HepG2 (cell line): ENCODE measurements around the gene TAS1R3. TPM values are rescaled to one million over a fixed set of nuclear protein-coding genes. Genes with fewer than 3 reads are reported as not detected.

Experiments used
- HBP1 ChIP-seq: IDR thresholded peaks from 2 replicates; pipeline ENCODE4 v1.6.1; 2016; ENCODE audit warnings: low read depth, control low read depth
- HIVEP1 ChIP-seq: sonication (generic); formaldehyde crosslinking; IDR thresholded peaks from 2 replicates; pipeline ENCODE4 v1.4.0; 2020; ENCODE audit warnings: mild to moderate bottlenecking, missing genetic modification reagents
- NBN ChIP-seq: fragments of 450-650 bp; conservative IDR thresholded peaks from 2 replicates; pipeline ENCODE4 v1.6.1; 2017
- PAXIP1 ChIP-seq: sonication (generic); formaldehyde crosslinking; conservative IDR thresholded peaks from 2 replicates; pipeline ENCODE4 v1.4.0; 2020; ENCODE audit warnings: mild to moderate bottlenecking, missing genetic modification reagents, moderate library complexity
- STAT6 ChIP-seq: sonication (generic); formaldehyde crosslinking; IDR thresholded peaks from 2 replicates; pipeline ENCODE4 v1.4.0; 2020; ENCODE audit warnings: missing genetic modification reagents, mild to moderate bottlenecking, borderline replicate concordance
- ZNF224 ChIP-seq: sonication (generic); formaldehyde crosslinking; IDR thresholded peaks from 2 replicates; pipeline ENCODE4 v1.5.0; 2020; ENCODE audit warnings: mild to moderate bottlenecking, missing genetic modification reagents
- ZNF318 ChIP-seq: sonication (generic); formaldehyde crosslinking; IDR thresholded peaks from 2 replicates; pipeline ENCODE4 v1.4.0; 2020; ENCODE audit warnings: mild to moderate bottlenecking, missing genetic modification reagents
- ZNF430 ChIP-seq: sonication (generic); formaldehyde crosslinking; IDR thresholded peaks from 2 replicates; pipeline ENCODE4 v1.9.0; 2021; ENCODE audit warnings: mild to moderate bottlenecking, missing genetic modification reagents
- ZNF720 ChIP-seq: sonication (generic); formaldehyde crosslinking; IDR thresholded peaks from 2 replicates; pipeline ENCODE4 v1.4.0; 2020; ENCODE audit warnings: missing genetic modification reagents
- polyA plus RNA-seq, 8 experiments: library from polyadenylated mRNA; depleted of rRNA in 3 of 8; stranded (reverse) in 7 of 8; unstranded in 1 of 8; fragments of >200 nt; fragmentation: Illumina TruSeq in 4 of 8; extraction: Trizol in 4 of 8; gene quantifications; 2 replicates each; pipeline versions ENCODE4 v1.2.1 to v1.2.3, GENCODE V29; 2011 to 2016; ENCODE audit warnings: low read depth in 4 of 8, missing spikeins in 1 of 8, mixed read lengths in 1 of 8; ENCODE audit not compliant: insufficient read depth in 1 of 8
- total RNA-seq, 5 experiments: library from RNA; depleted of rRNA; stranded (reverse); fragments of >200 nt; fragmentation: Illumina TruSeq; extraction: Trizol; gene quantifications; 2 replicates each; pipeline ENCODE4 v1.2.3, GENCODE V29; 2016; ENCODE audit warnings: low read depth in 1 of 5

TAS1R3 gene
- total and polyA plus RNA-seq, 2 of the 13 experiments (the other 11 are each of a cell fraction or from before 2014, with no cell fraction given), result 0.13 to 0.15 TPM

GRCh38 chr1:1307923-1308755 lies 22.9 kb upstream of the TAS1R3 start, which contains the start of the genes ACAP3 and PUSL1 (continued):
- TF ChIP-seq HBP1 (CRISPR knock-in tag), result peak; percentile 57
- TF ChIP-seq NBN, result no peak
- no peak for TF ChIP-seq ZNF430 (CRISPR knock-in tag)
- no peak for TF ChIP-seq STAT6 (CRISPR knock-in tag)
- TF ChIP-seq ZNF224 (CRISPR knock-in tag), result peak; percentile 23; the same call in 1 of the 2 replicates
- no peak for TF ChIP-seq ZNF720 (CRISPR knock-in tag)
- TF ChIP-seq ZNF318, result no peak
- peak; percentile 47 for TF ChIP-seq PAXIP1
- no peak for TF ChIP-seq HIVEP1 (CRISPR knock-in tag)
